ENCODE measurements around the gene ADGRG4.

The ADGRG4 gene

GRCh38 chrX:136258951-136259350 is 41.8 kb upstream of the ADGRG4 start:
- H2AFZ ChIP-seq, result no peak overlapping the region
- no peaks in the 10 kb centered on the region for H3K27me3 ChIP-seq (ENCODE audit: control insufficient read depth, insufficient read depth, low read length)
- no peaks in the 10 kb centered on the region for H3K79me2 ChIP-seq
- no peaks in the 10 kb centered on the region for H3K9me3 ChIP-seq (ENCODE audit: control insufficient read depth, low read length)
- H3K4me1 ChIP-seq, result no peaks in the 10 kb centered on the region
- H3K4me2 ChIP-seq (ENCODE audit: low read length), result no peak overlapping the region
- H3K9ac ChIP-seq, result no peak overlapping the region
- TF ChIP-seq CTCF (IDR thresholded peaks at IDR 0.05), result no peak
- no peak overlapping the region for H3K27ac ChIP-seq
- no peaks in the 10 kb centered on the region for H3K36me3 ChIP-seq (ENCODE audit: control insufficient read depth, insufficient read depth, low read length)
- no peak overlapping the region for H3K4me3 ChIP-seq (ENCODE audit: low read depth, low read length)

DNA sequence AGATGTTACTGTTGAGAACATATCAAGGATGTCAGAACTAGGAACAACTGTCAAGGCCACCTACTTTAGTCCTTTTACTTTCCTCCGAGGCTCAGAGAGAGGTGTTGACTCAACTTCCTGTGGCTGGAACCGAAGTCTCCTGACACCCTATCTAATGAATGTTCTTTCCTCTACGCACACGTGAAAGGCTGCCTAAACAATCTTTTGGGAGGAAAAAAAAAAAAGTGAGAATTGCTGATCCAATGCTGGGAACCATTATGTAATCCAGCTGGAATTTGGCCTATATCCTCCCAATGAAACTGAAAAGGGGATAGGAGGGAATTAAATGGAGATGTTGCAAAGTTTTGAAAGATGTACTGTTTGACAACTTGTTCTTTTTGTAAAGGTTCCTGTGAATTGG is 41.2 kb upstream of the ADGRG4 start:
- Histone ChIP-seq H3K79me2 (no peaks in the 10 kb centered on the region), H3K4me3 (ENCODE audit: low read depth, low read length) (no peak overlapping the region), H3K27me3 (ENCODE audit: control insufficient read depth, insufficient read depth, low read length) (no peaks in the 10 kb centered on the region), H3K4me1 (no peaks in the 10 kb centered on the region), H3K36me3 (ENCODE audit: control insufficient read depth, insufficient read depth, low read length) (no peaks in the 10 kb centered on the region), H3K9ac (no peak overlapping the region), H3K9me3 (ENCODE audit: control insufficient read depth, low read length) (no peaks in the 10 kb centered on the region), H3K27ac (no peak overlapping the region), H3K4me2 (ENCODE audit: low read length) (no peak overlapping the region), H2AFZ (no peak overlapping the region)
- no peak for TF ChIP-seq CTCF (IDR thresholded peaks at IDR 0.05)

- Histone ChIP-seq H3K4me1 (no peaks in the 10 kb centered on the region), H3K36me3 (ENCODE audit: control insufficient read depth, insufficient read depth, low read length) (no peaks in the 10 kb centered on the region), H3K27me3 (ENCODE audit: control insufficient read depth, insufficient read depth, low read length) (no peaks in the 10 kb centered on the region), H3K27ac (no peak overlapping the region), H3K9ac (no peak overlapping the region), H3K4me3 (ENCODE audit: low read depth, low read length) (no peak overlapping the region), H3K4me2 (ENCODE audit: low read length) (no peak overlapping the region), H3K9me3 (ENCODE audit: control insufficient read depth, low read length) (no peaks in the 10 kb centered on the region), H3K79me2 (no peaks in the 10 kb centered on the region), H2AFZ (no peak overlapping the region)
- TF ChIP-seq CTCF (IDR thresholded peaks at IDR 0.05), result no peak
Observed at GRCh38 chrX:136260776-136261175, 40.0 kb upstream of the ADGRG4 start.

GRCh38 chrX:136261321-136261720 is 39.4 kb upstream of the ADGRG4 start:
- Histone ChIP-seq H3K4me2 (ENCODE audit: low read length) (no peak overlapping the region), H3K36me3 (ENCODE audit: control insufficient read depth, insufficient read depth, low read length) (no peaks in the 10 kb centered on the region), H3K79me2 (no peaks in the 10 kb centered on the region), H2AFZ (no peak overlapping the region), H3K4me3 (ENCODE audit: low read depth, low read length) (no peak overlapping the region), H3K4me1 (no peaks in the 10 kb centered on the region), H3K9me3 (ENCODE audit: control insufficient read depth, low read length) (no peaks in the 10 kb centered on the region), H3K27me3 (ENCODE audit: control insufficient read depth, insufficient read depth, low read length) (no peaks in the 10 kb centered on the region), H3K27ac (no peak overlapping the region), H3K9ac (no peak overlapping the region)
- no peak for TF ChIP-seq CTCF (IDR thresholded peaks at IDR 0.05)

DNA sequence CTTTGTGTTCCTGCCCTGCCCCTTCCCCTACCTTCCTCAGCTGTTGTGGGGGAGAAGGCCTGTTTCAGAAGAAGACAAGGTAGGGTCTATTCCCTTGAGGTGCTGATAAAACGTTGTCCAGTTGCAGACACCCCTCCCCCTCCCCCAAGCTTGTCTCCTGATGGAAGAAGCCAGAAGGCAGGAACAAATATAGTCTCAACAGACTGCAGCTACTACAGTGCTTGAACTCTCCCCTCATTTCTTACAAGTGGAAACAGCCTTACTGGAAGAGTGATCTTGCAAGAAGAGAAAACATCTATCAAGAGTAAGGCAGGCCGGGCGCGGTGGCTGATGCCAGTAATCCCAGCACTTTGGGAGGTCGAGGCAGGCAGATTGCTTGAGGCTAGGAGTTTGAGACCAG is 38.5 kb upstream of the ADGRG4 start:
- H3K79me2 ChIP-seq, result no peaks in the 10 kb centered on the region
- H2AFZ ChIP-seq, result no peak overlapping the region
- H3K4me3 ChIP-seq (ENCODE audit: low read depth, low read length), result no peak overlapping the region
- H3K9me3 ChIP-seq (ENCODE audit: control insufficient read depth, low read length), result no peaks in the 10 kb centered on the region
- no peaks in the 10 kb centered on the region for H3K4me1 ChIP-seq
- TF ChIP-seq CTCF (IDR thresholded peaks at IDR 0.05), result no peak
- no peak overlapping the region for H3K4me2 ChIP-seq (ENCODE audit: low read length)
- no peaks in the 10 kb centered on the region for H3K36me3 ChIP-seq (ENCODE audit: control insufficient read depth, insufficient read depth, low read length)
- H3K27ac ChIP-seq, result no peak overlapping the region
- no peaks in the 10 kb centered on the region for H3K27me3 ChIP-seq (ENCODE audit: control insufficient read depth, insufficient read depth, low read length)
- no peak overlapping the region for H3K9ac ChIP-seq
